SK-N-SH (cell line): ENCODE results near the gene SPRYD3.

Experiments
- EP300 ChIP-seq, 2 experiments: IDR thresholded peaks; 2 replicates each; pipeline versions ENCODE4 v1.4.0 to v1.6.1; 2012; ENCODE audit warnings: borderline replicate concordance in 1 of 2, low read depth in 1 of 2, low read length in 1 of 2
- EZH2phosphoT487 ChIP-seq: fragments of 200-600 bp; sonication (generic); IDR thresholded peaks from 2 replicates; pipeline ENCODE4 v1.6.1; 2017; ENCODE audit warnings: low read depth, mixed run types, mild to moderate bottlenecking, antibody characterized with exemption, moderate library complexity, borderline replicate concordance
- GABPA ChIP-seq: IDR thresholded peaks from 2 replicates; pipeline ENCODE4 v1.4.0; 2012; ENCODE audit warnings: low read depth, mild to moderate bottlenecking
- MXI1 ChIP-seq: IDR thresholded peaks from 2 replicates; pipeline ENCODE4 v1.6.1; 2012; ENCODE audit warnings: mild to moderate bottlenecking, low read depth, low read length, improper control_type of control experiment
- NRF1 ChIP-seq: IDR thresholded peaks from 2 replicates; pipeline ENCODE4 v1.6.1; 2012; ENCODE audit warnings: low read depth, mild to moderate bottlenecking, low read length
- SIN3A ChIP-seq: IDR thresholded peaks from 2 replicates; pipeline ENCODE4 v1.6.1; 2012; ENCODE audit warnings: low read depth, mild to moderate bottlenecking, low read length, moderate library complexity, borderline replicate concordance
- TAF1 ChIP-seq: IDR thresholded peaks from 2 replicates; pipeline ENCODE4 v1.6.1; 2012; ENCODE audit warnings: low read depth, mild to moderate bottlenecking, low read length, moderate library complexity, borderline replicate concordance
- TEAD4 ChIP-seq: IDR thresholded peaks from 2 replicates; pipeline ENCODE4 v1.4.0; 2012; ENCODE audit warnings: mild to moderate bottlenecking, borderline replicate concordance; ENCODE audit not compliant: insufficient read depth
- TF ChIP-seq, protein P1 (sequence below): fragments of 200-600 bp; sonication (generic); IDR thresholded peaks from 2 replicates; pipeline ENCODE4 v1.6.1; 2017; ENCODE audit warnings: antibody characterized with exemption, mild to moderate bottlenecking, moderate library complexity

DNA sequence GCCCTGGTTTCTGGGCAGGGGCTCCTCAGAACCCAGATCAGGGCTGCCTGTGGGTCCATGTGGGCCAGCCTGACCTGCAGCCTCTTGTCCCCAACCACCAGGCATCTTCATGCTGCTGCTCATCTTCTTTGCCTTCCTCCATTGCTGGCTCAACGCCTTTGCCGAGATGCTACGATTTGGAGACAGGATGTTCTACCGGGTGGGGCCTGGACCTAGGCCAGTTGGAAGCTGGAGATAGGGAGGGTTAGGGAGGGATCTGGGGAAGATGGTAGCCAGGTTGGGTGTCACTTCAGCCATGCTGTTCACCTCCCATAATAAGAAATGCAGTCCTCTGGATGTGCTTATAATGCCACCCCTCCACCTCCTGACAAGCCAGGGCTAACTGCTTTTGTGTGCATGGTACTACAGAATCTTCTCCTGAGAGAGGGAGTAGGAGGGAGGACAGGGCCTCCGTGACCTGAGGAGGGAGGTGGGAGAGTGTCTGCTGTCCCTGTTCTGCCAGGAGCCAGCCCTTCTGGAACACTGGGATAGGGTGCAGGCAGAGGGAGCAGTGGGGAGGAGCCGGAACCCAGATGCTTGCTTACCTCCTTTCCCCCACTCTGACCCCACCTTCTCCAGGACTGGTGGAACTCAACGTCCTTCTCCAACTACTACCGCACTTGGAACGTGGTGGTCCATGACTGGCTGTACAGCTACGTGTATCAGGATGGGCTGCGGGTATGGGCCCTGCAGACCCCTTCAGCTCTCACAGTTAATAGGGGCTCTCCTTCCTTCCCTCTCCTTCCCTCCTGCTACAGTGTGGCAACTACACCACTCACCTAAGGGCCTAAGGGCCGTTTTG, 41.7 kb upstream of the SPRYD3 start:
- TF ChIP-seq EZH2phosphoT487, result no peak
- no peak for TF ChIP-seq TAF1
- TF ChIP-seq TEAD4, result no peak
- no peak for TF ChIP-seq NRF1
- TF ChIP-seq, protein P1, sequence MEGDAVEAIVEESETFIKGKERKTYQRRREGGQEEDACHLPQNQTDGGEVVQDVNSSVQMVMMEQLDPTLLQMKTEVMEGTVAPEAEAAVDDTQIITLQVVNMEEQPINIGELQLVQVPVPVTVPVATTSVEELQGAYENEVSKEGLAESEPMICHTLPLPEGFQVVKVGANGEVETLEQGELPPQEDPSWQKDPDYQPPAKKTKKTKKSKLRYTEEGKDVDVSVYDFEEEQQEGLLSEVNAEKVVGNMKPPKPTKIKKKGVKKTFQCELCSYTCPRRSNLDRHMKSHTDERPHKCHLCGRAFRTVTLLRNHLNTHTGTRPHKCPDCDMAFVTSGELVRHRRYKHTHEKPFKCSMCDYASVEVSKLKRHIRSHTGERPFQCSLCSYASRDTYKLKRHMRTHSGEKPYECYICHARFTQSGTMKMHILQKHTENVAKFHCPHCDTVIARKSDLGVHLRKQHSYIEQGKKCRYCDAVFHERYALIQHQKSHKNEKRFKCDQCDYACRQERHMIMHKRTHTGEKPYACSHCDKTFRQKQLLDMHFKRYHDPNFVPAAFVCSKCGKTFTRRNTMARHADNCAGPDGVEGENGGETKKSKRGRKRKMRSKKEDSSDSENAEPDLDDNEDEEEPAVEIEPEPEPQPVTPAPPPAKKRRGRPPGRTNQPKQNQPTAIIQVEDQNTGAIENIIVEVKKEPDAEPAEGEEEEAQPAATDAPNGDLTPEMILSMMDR, result no peak
- TF ChIP-seq MXI1, result no peak
- TF ChIP-seq SIN3A, result no peak
- no peak for TF ChIP-seq EP300 (IDR thresholded peaks at IDR 0.05; ENCODE audit: borderline replicate concordance in 1 of 2, low read depth in 1 of 2, low read length in 1 of 2)
- TF ChIP-seq GABPA, result no peak
